HEK293 (cell line): ENCODE measurements around the gene C6orf120.

Experiments used
- CTCF ChIA-PET: fragments of 350-600 bp; formaldehyde crosslinking; extraction: SDS; loops from one replicate; lab custom pipeline; 2021; ENCODE audit warnings: antibody characterized with exemption; lab: Yijun Ruan, JAX
- POLR2A ChIA-PET: fragments of 300-600 bp; formaldehyde crosslinking; extraction: SDS; loops from one replicate; lab custom pipeline; 2020; ENCODE audit warnings: antibody characterized with exemption, inconsistent platforms; lab: Yijun Ruan, JAX
- H3K27ac ChIP-seq: fragments of 200-500 bp; sonication (Bioruptor generic); 2 replicates; pipeline ENCODE4 v1.5.1; 2014; ENCODE audit warnings: low read depth, low read length, control low read depth, inconsistent platforms; ENCODE audit errors: extremely low read depth
- H3K36me3 ChIP-seq, 2 experiments: fragments of 200-500 bp in 1 of 2; sonication (Bioruptor generic) in 1 of 2; 1 replicate in 1 of 2; 2 replicates in 1 of 2; pipeline ENCODE4 v1.5.1; 2014 to 2017; ENCODE audit warnings: inconsistent platforms in 2 of 2, low read length in 2 of 2; ENCODE audit not compliant: control insufficient read depth in 2 of 2, insufficient read depth in 1 of 2
- H3K4me1 ChIP-seq: fragments of 200-500 bp; sonication (Bioruptor generic); 2 replicates; pipeline ENCODE4 v1.5.1; 2014; ENCODE audit warnings: mild to moderate bottlenecking, low read length, inconsistent platforms; ENCODE audit not compliant: control insufficient read depth, insufficient read depth
- H3K4me3 ChIP-seq: 2 replicates; pipeline ENCODE4 v1.5.1; 2011; ENCODE audit warnings: low read depth, mild to moderate bottlenecking, control low read depth, low read length, moderate library complexity
- H3K9me3 ChIP-seq: fragments of 200-500 bp; sonication (Bioruptor generic); 2 replicates; pipeline ENCODE4 v1.5.1; 2014; ENCODE audit warnings: low read depth, low read length, inconsistent platforms; ENCODE audit not compliant: control insufficient read depth, insufficient read depth
- CTCF ChIP-seq: fragments of 450-650 bp; formaldehyde crosslinking; IDR thresholded peaks from 2 replicates; pipeline ENCODE4 v1.5.1; 2016; ENCODE audit warnings: missing biosample characterization, missing genetic modification characterization
- REPIN1 ChIP-seq: fragments of 450-650 bp; formaldehyde crosslinking; IDR thresholded peaks from 2 replicates; pipeline ENCODE4 v1.5.1; 2017; ENCODE audit warnings: missing biosample characterization, missing genetic modification characterization, low read depth
- REST ChIP-seq: fragments of 450-650 bp; formaldehyde crosslinking; IDR thresholded peaks from 2 replicates; pipeline ENCODE4 v1.5.1; 2016; ENCODE audit warnings: missing biosample characterization, missing genetic modification characterization
- SETDB1 ChIP-seq: IDR thresholded peaks from one replicate; pipeline ENCODE4 v1.6.1; 2017; ENCODE audit warnings: mild to moderate bottlenecking, low read length, moderate library complexity, mixed read lengths; ENCODE audit not compliant: insufficient read length
- TRIM28 ChIP-seq: IDR thresholded peaks from 2 replicates; pipeline ENCODE4 v1.6.1; 2011; ENCODE audit warnings: low read length, control low read depth, borderline replicate concordance
- ZBTB44 ChIP-seq: fragments of 450-650 bp; IDR thresholded peaks from 2 replicates; pipeline ENCODE4 v1.5.1; 2018; ENCODE audit warnings: missing biosample characterization, mild to moderate bottlenecking, missing genetic modification characterization
- ZNF175 ChIP-seq: fragments of 450-650 bp; formaldehyde crosslinking; IDR thresholded peaks from 2 replicates; pipeline ENCODE4 v1.5.1; 2016; ENCODE audit warnings: missing biosample characterization, missing genetic modification characterization
- ZNF23 ChIP-seq: fragments of 450-650 bp; formaldehyde crosslinking; IDR thresholded peaks from 2 replicates; pipeline ENCODE4 v1.5.1; 2016; ENCODE audit warnings: missing biosample characterization, missing genetic modification characterization, borderline replicate concordance
- ZNF529 ChIP-seq: fragments of 450-650 bp; formaldehyde crosslinking; IDR thresholded peaks from 2 replicates; pipeline ENCODE4 v1.5.1; 2017; ENCODE audit warnings: missing genetic modification characterization, missing biosample characterization; ENCODE audit not compliant: insufficient replicate concordance
- ZNF548 ChIP-seq: fragments of 450-650 bp; formaldehyde crosslinking; IDR thresholded peaks from 2 replicates; pipeline ENCODE4 v1.5.1; 2016; ENCODE audit warnings: missing biosample characterization, missing genetic modification characterization
- ZNF549 ChIP-seq: fragments of 450-650 bp; IDR thresholded peaks from 2 replicates; pipeline ENCODE4 v1.5.1; 2018; ENCODE audit warnings: missing biosample characterization, missing genetic modification characterization, mild to moderate bottlenecking, inconsistent platforms, moderate library complexity
- ZNF555 ChIP-seq: fragments of 450-650 bp; formaldehyde crosslinking; conservative IDR thresholded peaks from 2 replicates; pipeline ENCODE4 v1.5.1; 2017; ENCODE audit warnings: missing biosample characterization, mild to moderate bottlenecking, missing genetic modification characterization, inconsistent platforms
- ZSCAN18 ChIP-seq: fragments of 450-650 bp; formaldehyde crosslinking; IDR thresholded peaks from 2 replicates; pipeline ENCODE4 v1.5.1; 2016; ENCODE audit warnings: missing biosample characterization, missing genetic modification characterization
- ZSCAN5A ChIP-seq: fragments of 450-650 bp; formaldehyde crosslinking; IDR thresholded peaks from 2 replicates; pipeline ENCODE4 v1.5.1; 2016; ENCODE audit warnings: missing biosample characterization, missing genetic modification characterization

C6orf120 gene

GRCh38 chr6:169678342-169678741 is 23.6 kb upstream of the C6orf120 start:
- Histone ChIP-seq H3K36me3 (peaks cover 0 to 54% of the 10 kb centered on the region in 2 experiments; a peak in 1 of 3 replicates), H3K4me3 (no peak overlapping the region), H3K9me3 (no peaks in the 10 kb centered on the region), H3K4me1 (no peaks in the 10 kb centered on the region), H3K27ac (no peak overlapping the region)
- POLR2A ChIA-PET = interaction anchor here (1.6 kb wide), 1 partner anchor 23 kb away, joined by 6 read pairs; the partner anchor contains the start of genes C6orf120 and WDR27
- TF ChIP-seq ZNF555 (tag by site-specific recombination) (no peak), ZNF23 (no peak), ZSCAN5A (tag by site-specific recombination) (no peak), ZNF529 (no peak), CTCF (tag by site-specific recombination) (no peak), ZNF175 (tag by site-specific recombination) (no peak)
- CTCF ChIA-PET = interaction anchor here (0.6 kb wide), 1 partner anchor 17 kb away, joined by 4 read pairs; no protein-coding TSS in a partner anchor

GRCh38 chr6:169684056-169684455 is 17.9 kb upstream of the C6orf120 start:
- CTCF ChIA-PET = no interaction called here
- H3K4me3 ChIP-seq = no peak overlapping the region
- H3K36me3 ChIP-seq = peaks cover 16 to 82% of the 10 kb centered on the region in 2 experiments
- no peak overlapping the region for H3K27ac ChIP-seq
- no peaks in the 10 kb centered on the region for H3K4me1 ChIP-seq
- no peak for TF ChIP-seq ZBTB44
- TF ChIP-seq ZNF549 (tag by site-specific recombination) = no peak
- no peak for TF ChIP-seq ZSCAN5A (tag by site-specific recombination)
- no peak for TF ChIP-seq REPIN1 (tag by site-specific recombination)
- no peak for TF ChIP-seq CTCF (tag by site-specific recombination)
- TF ChIP-seq, all 188 proteins: peak for 0
- POLR2A ChIA-PET = no interaction called here
- no peaks in the 10 kb centered on the region for H3K9me3 ChIP-seq

GRCh38 chr6:169685860-169686259 is 16.1 kb upstream of the C6orf120 start:
- Histone ChIP-seq H3K36me3 (peaks cover 16 to 87% of the 10 kb centered on the region in 2 experiments), H3K27ac (no peak overlapping the region), H3K4me3 (no peak overlapping the region), H3K4me1 (no peaks in the 10 kb centered on the region), H3K9me3 (no peaks in the 10 kb centered on the region)
- POLR2A ChIA-PET = no interaction called here
- TF ChIP-seq REST = no peak
- no peak for TF ChIP-seq ZSCAN18 (tag by site-specific recombination)
- no peak for TF ChIP-seq ZNF548 (tag by site-specific recombination)
- peak; percentile 65; the same call in 1 of the 2 replicates for TF ChIP-seq TRIM28
- TF ChIP-seq SETDB1 = peak; percentile 97
- CTCF ChIA-PET = no interaction called here
